Keratinocyte (primary cell): ENCODE measurements around the gene CBX8.

ENCODE experiments used
- CTCF ChIP-seq, 3 experiments: IDR thresholded peaks in 1 of 3; conservative IDR thresholded peaks in 1 of 3; optimal IDR thresholded peaks in 1 of 3; 2 replicates in 2 of 3; 3 replicates in 1 of 3; pipeline versions ENCODE3 to v1.5.1; 2011; ENCODE audit warnings: low read length in 3 of 3, mild to moderate bottlenecking in 3 of 3, moderate library complexity in 2 of 3, control low read depth in 1 of 3, inconsistent platforms in 1 of 3; ENCODE audit not compliant: insufficient read depth in 2 of 3; ENCODE audit errors: extremely low read depth in 1 of 3
- EZH2 ChIP-seq: IDR thresholded peaks from one replicate; pipeline ENCODE4 v1.6.1; 2012; ENCODE audit warnings: inconsistent platforms, mild to moderate bottlenecking, low read length, moderate library complexity

GRCh38 chr17:79826841-79827578, 30.1 kb upstream of the CBX8 start:
- TF ChIP-seq CTCF (optimal IDR thresholded peaks at IDR 0.05 in 1 of 3, IDR thresholded peaks at IDR 0.05 in 1 of 3, conservative IDR thresholded peaks at IDR 0.05 in 1 of 3; ENCODE audit: extremely low read depth in 1 of 3, insufficient read depth in 2 of 3, low read length in 3 of 3) (no peak), EZH2 (no peak)
